Measurements from ENCODE around the gene FGL2.
"Not testable (repeated sequence)": the region's sequence is repeated elsewhere in the genome, so short reads cannot be mapped to it uniquely, and the experiment has no call there.

DNA sequence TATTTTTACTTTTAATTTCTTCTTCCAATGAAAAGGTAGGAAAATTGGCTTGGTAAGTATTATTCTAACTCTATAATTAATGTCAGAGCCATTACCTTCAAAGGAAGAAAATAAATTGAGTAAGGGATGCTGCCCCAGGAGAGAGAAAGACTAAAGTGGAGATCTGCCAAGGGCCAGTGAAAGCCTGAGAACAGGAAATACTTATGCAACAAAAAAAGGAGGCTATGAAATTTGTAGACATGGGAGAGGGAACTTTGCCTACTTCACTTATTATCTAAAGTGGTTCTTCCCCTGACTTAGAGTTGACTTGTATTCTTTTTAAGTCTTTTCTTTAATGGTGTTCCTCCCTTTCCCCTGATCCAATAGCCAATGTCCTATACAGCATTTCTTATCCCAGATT, 47.4 kb downstream of the FGL2 start:
- TF ChIP-seq EZH2phosphoT487 (IDR thresholded peaks at IDR 0.05; ENCODE audit: borderline replicate concordance, low read depth, low read length) = not testable (repeated sequence)
- TF ChIP-seq, protein P1, sequence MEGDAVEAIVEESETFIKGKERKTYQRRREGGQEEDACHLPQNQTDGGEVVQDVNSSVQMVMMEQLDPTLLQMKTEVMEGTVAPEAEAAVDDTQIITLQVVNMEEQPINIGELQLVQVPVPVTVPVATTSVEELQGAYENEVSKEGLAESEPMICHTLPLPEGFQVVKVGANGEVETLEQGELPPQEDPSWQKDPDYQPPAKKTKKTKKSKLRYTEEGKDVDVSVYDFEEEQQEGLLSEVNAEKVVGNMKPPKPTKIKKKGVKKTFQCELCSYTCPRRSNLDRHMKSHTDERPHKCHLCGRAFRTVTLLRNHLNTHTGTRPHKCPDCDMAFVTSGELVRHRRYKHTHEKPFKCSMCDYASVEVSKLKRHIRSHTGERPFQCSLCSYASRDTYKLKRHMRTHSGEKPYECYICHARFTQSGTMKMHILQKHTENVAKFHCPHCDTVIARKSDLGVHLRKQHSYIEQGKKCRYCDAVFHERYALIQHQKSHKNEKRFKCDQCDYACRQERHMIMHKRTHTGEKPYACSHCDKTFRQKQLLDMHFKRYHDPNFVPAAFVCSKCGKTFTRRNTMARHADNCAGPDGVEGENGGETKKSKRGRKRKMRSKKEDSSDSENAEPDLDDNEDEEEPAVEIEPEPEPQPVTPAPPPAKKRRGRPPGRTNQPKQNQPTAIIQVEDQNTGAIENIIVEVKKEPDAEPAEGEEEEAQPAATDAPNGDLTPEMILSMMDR (conservative IDR thresholded peaks at IDR 0.05; ENCODE audit: low read length) = not testable (repeated sequence)
